HG03064 (cell line): ENCODE results near the gene LRRC7.
"Not testable (repeated sequence)": the region's sequence is repeated elsewhere in the genome, so short reads cannot be mapped to it uniquely, and the experiment has no call there.

ENCODE experiments used
- ATAC-seq: cut with Tn5 transposase; IDR thresholded peaks from one replicate; pipeline ENCODE4 v1.9.1; 2021; ENCODE audit warnings: low read depth; ENCODE audit not compliant: unreplicated experiment

Gene LRRC7

GRCh38 chr1:69852706-69853105, 285.0 kb downstream of the LRRC7 start:
- no peak for ATAC-seq

GRCh38 chr1:69858534-69858933, 290.8 kb downstream of the LRRC7 start:
- ATAC-seq, result no peak

GRCh38 chr1:69861641-69862040, 293.9 kb downstream of the LRRC7 start:
- ATAC-seq, result no peak

GRCh38 chr1:69862906-69863305, 295.2 kb downstream of the LRRC7 start:
- no peak for ATAC-seq

- no peak for ATAC-seq
Observed at GRCh38 chr1:69863704-69864103, 296.0 kb downstream of the LRRC7 start.

- no peak for ATAC-seq
Observed at GRCh38 chr1:69871412-69871811, 303.7 kb downstream of the LRRC7 start.

GRCh38 chr1:69878338-69878737, 310.6 kb downstream of the LRRC7 start:
- ATAC-seq, result no peak

- not testable (repeated sequence) for ATAC-seq
Observed at GRCh38 chr1:69888016-69888415, 320.3 kb downstream of the LRRC7 start.

- no peak for ATAC-seq
Observed at GRCh38 chr1:69888657-69889056, 320.9 kb downstream of the LRRC7 start.

GRCh38 chr1:69898403-69898947, 330.8 kb downstream of the LRRC7 start:
- ATAC-seq, result no peak

- no peak for ATAC-seq
Observed at GRCh38 chr1:69911301-69911801, 343.6 kb downstream of the LRRC7 start.

- no peak for ATAC-seq
Observed at GRCh38 chr1:69913977-69914376, 346.3 kb downstream of the LRRC7 start.

- no peak for ATAC-seq
Observed at GRCh38 chr1:69914976-69915765, 347.4 kb downstream of the LRRC7 start.

- no peak for ATAC-seq
Observed at GRCh38 chr1:69919129-69919921, 351.6 kb downstream of the LRRC7 start.

- no peak for ATAC-seq
Observed at GRCh38 chr1:69919922-69920273, 352.2 kb downstream of the LRRC7 start.

GRCh38 chr1:69920426-69920825, 352.7 kb downstream of the LRRC7 start:
- no peak for ATAC-seq

GRCh38 chr1:69921486-69921885, 353.8 kb downstream of the LRRC7 start:
- ATAC-seq, result no peak

- not testable (repeated sequence) for ATAC-seq
Observed at GRCh38 chr1:69928234-69928633, 360.5 kb downstream of the LRRC7 start.

GRCh38 chr1:69929308-69930057, 361.8 kb downstream of the LRRC7 start:
- ATAC-seq, result no peak

- ATAC-seq, result no peak
Observed at GRCh38 chr1:69930396-69930795, 362.7 kb downstream of the LRRC7 start.

GRCh38 chr1:69932760-69933159, 365.0 kb downstream of the LRRC7 start:
- no peak for ATAC-seq
